Measurements from ENCODE around the gene ANAPC15.
A peak's percentile ranks its signal among the peaks of the same experiment; 100 is the strongest.

The ANAPC15 gene

DNA sequence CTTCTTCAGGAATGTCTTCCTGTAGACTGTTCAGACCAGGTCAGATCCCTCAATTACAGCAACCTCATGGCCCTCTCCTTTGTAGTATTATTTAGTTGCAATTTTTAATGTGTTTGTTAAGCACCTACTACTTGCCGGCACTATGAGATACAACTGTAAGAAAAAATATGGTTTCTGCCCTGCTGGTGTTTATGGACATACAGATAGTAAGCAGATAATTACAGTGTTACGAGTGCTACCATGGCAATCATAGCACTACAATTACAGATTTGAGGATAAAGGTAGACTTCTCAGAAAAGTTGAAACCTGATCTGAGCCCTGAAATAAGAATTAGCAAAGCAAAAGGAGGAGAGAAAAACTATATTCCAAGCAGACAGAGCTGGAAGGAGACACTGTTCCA, 29.1 kb downstream of the ANAPC15 start:
- no peak for DNase-seq

DNA sequence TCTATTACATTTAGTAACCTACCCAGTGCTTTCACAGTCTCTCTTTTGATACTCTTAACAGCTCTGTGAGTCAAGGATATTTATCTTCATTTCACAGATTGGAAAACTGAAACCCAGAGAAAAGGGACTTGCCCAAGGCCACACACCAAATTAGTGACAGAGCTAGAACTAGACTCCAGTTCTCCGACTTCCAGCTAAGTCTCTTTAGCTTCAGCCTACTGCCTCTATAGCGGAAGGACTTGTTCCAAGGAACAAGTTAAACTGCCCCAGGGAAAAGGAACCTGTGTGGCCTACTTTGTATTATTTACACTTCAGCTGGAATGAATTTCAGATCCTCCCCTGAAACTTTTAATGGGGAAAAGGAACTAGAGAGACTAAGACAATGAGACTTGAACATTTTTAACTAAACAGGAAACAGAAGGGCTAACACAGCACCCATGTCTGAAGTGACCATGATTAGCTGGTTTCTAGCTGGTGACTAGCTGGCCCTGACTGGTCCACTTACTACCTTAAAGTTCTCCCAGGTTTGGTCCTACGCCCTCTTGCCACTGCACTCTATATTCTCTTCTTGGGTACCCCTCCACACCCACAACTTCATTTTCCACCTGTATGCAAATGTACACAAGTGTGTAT, 30.6 kb downstream of the ANAPC15 start:
- no peak for DNase-seq

DNA sequence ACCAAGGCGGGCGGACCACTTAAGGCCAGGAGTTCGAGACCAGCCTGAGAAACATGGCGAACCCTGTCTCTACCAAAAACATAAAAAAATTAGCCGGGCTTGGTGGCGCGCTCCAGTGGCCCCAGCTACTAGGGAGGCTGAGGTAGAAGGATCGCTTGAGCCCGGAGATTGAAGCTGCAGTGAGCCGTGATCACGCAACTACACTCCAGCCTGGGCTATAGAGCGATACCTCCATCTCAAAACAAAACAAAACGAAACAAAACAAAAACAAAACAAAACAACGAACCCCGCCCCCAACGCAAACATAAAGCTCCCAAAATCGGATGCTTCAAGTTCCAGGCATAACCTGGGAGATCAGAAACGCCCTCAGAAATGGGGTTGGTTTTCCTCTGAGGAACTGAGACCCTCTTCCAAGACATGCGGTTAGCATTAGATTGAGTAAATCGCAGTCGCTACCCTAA, 31.3 kb downstream of the ANAPC15 start:
- DNase-seq: no peak

DNA sequence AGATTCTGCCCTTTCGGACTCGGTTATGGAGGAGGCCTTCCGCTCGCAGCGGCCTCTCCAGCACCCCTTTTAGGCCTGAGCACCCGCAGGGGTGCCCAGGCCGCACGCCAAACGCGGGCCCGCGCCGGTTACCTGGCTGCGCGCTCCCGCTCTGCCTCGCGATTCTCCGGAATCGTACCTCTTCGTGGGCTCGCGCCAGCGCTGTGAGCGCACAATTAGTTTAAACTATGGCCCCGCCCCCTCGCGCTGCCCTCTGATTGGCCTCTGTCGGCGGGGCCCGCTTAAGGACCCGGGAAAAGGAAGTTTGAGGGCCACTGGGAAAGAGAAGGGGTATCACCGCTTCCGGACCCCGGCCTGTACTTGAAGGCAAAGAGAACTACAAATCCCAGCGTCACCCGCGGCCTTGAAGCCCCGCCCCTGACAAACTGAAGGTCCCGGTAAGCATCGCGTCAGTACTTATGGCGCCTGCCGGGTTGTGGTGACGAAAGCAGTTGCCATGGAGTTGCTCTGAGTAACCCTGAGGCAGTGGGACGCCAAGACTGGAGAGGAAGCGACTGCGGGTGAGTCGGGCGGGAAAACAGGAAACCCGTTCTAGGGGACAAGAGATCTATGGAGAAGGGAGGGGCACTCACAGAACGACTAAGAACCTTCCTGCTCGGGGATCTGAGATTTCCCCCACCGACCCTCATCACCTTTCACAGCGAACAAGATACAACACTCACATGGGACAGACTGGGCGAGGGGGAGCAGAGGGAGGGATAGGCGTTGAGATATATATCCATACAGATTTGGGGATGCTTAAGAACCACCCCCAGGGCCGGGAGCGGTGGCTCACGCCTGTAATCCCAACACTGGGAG, 31.9 kb downstream of the ANAPC15 start, which contains the start of the genes LRRC51 and NUMA1:
LRRC51 (plus strand) TSS at position 525 of the 858 bp plus-strand sequence. CDS start 8,234 bp downstream, outside the sequence.
NUMA1 (minus strand) TSS at position 217 of the 858 bp plus-strand sequence. CDS start 44,599 bp downstream, outside the sequence.
- DNase-seq: peak; percentile 100

DNA sequence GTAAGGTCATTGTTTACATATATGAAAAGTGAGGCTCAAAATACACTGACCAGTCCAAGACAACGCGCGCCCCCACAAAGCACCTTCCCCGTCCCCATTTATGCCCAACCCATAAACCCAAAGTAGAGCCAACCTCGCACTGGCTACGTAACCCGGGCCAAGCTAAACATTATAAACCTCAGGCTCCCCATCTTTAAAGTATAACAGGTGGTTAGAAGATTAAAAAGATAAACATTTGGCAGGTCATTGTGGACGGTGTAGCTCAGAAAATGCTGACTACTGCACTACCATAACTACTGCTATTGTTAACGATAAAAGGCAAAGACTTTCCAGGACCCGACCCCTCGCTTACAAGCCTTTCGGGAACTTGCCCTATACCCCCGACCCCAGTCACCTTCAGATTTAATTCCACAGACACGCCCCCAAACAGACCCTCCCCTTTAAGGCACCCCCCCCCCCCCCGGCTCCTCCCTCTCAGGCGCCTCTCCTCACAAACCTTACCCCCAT, 32.6 kb downstream of the ANAPC15 start:
- no peak for DNase-seq

DNA sequence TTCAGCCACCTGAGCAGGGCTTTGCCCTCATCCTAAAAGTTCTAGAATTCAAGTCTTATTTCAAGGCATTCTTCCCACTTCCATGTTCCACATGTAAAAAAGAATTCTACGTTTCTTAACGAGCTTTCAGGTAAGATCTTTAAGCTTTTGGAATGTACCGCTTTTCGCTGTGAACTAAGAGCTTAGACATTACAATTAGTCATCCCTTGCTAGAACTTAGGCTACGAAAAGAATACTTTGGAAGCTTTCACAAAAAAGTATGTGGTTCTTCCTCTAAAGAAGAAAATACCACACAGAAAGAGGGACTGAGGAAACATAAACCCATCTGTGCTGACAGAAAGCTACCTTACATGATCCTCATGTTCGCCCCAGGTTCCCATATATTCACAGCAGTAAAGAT, 34.0 kb downstream of the ANAPC15 start:
- DNase-seq: no peak

DNA sequence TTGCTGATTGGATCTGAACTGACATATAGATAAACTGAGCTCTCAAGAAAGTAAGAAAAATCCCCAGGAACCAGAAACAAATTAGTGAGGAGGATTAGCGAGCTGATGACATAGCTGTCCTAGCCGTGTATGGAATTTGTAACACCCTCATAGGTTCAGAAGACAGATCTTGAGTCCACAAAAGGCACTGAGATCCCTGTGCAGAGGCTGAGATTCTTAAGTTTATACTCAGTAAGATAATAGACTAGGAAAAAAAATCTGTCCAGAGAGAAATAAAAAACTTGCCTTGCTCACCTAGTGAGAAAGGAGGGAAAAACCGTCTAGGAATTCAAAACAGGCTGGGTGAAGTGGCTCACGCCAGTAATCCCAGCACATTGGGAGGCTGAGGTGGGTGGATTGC, 36.7 kb downstream of the ANAPC15 start:
- DNase-seq: no peak

- DNase-seq: peak; percentile 8
Observed at GRCh38 chr11:72075109-72075508, 37.4 kb downstream of the ANAPC15 start.

DNA sequence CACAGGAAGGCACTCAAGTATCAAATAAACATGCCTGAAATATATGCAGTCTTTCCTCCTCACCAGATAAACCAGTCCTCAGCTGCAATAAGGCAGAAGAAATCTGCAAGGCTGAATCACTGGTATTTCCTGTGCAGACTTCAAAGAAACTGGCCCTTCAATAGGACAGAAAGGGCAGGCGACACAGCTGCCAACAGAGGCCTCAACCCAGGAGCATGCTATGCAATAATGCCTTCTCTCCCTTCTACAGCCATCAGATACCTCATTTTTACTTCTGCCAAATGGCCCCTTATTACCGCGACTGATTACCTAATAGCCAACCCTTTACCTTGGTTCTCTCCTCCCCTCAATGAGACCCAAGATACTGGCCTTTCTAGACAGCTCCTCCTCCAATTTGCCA, 40.1 kb downstream of the ANAPC15 start:
- DNase-seq: no peak

DNA sequence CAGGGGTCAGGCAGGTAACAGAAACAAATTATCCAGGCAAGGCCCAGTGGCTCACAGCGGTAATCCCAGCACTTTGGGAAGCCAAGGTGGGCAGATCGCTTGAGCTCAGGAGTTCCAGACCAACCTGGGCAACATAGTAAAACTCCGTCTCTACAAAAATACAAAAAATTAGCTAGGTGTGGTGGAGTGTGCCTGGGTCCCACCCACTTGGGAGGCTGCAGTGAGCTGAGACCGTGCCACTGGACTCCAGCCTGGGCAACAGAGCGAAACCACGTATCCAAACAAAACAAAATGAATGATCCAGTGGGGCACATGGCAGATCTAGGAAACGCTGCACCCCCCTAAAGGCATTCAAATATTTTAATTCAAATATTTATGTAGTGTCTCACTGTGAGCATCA, 42.0 kb downstream of the ANAPC15 start:
- DNase-seq: no peak

DNA sequence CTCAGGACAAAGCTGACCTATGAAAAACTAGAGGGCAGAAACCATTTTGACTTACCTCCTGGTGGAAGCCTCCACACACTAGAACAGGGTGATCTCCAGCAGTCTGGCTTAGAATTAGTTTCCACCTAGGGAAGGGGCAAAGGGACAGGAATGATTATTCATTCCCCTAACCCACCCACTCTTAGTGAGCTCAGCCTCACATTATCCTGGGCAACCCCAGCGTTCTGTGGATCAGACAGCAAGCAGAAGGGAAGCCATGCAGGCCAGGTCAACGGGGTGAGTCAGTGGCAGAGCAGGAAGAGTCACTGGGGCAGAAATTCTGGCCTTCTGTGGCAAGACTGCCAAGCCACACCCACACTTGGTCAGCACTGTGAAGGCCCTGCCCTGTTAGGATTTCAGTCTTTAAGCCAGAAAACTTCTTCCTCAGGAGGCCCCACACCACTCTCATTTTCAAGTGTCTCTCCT, 42.7 kb downstream of the ANAPC15 start:
- DNase-seq: peak; percentile 68

GRCh38 chr11:72069200-72069599, 43.3 kb downstream of the ANAPC15 start:
- no peak for DNase-seq

DNA sequence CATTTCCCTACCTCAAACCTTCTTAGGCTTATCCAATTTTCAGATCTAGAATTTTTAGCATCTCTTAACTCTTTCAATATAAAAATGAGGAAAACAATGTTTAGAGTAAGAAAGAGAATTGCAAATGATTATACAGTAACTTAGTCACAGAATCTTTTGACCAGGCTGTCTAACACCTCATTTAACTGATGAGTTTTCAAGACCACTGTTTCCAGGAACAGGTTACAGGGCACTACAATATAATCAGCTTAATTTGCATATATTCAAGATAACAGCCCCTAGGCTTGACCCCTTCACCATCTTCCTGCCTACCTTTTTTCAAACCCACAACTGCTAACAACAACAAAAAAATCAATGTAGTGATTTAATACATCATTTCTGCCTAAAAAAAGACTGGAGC, 44.8 kb downstream of the ANAPC15 start:
- no peak for DNase-seq

- DNase-seq: no peak
Observed at GRCh38 chr11:72067266-72067665, 45.2 kb downstream of the ANAPC15 start.

GRCh38 chr11:72066855-72067254, 45.6 kb downstream of the ANAPC15 start:
- DNase-seq: no peak

DNA sequence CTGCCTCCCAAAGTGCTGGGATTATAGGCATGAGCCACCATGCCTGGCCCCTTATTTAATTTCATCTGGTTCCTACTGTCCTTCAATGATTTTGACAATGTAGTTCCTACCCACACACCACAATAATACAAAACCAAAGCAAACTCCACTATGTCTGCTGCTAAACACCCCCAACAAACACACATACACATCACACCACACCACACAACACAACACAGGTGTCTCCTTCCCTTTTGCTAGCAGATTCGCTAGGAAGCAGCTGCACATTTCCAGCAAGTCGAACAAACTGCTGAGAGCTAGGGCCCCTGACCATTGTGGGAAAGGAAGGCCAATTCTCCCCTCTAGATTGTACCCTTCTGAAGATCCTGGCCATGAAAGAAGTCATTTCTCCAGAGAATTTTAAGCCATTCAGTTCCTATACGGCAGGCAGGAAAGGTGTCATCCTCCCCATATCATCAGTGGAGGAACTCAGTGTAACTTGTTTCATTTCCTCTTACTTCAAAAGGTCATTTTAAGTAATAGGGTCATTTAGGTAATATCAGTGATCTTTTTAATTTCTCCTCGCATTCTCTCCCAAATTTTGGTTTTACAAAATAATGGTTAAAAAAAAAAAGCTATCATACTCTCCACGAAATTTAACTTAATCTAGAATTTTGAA, 50.6 kb downstream of the ANAPC15 start:
- DNase-seq: no peak

Measured in CD4-positive, alpha-beta T cell treated with Interferon gamma for 1 hour (primary cell).